HepG2 (cell line): Measurements from ENCODE around the gene RHCE. TPM values are rescaled to one million over a fixed set of nuclear protein-coding genes. Genes with fewer than 3 reads are reported as not detected.

ENCODE experiments used
- ARID5B ChIP-seq: IDR thresholded peaks from 2 replicates; pipeline ENCODE4 v1.4.0; 2020; ENCODE audit warnings: mild to moderate bottlenecking, missing genetic modification reagents
- DPF2 ChIP-seq: sonication (generic); formaldehyde crosslinking; IDR thresholded peaks from 2 replicates; pipeline ENCODE4 v1.4.0; 2020; ENCODE audit warnings: mild to moderate bottlenecking, low read depth, missing genetic modification reagents, borderline replicate concordance
- EP300 ChIP-seq, 3 experiments: sonication (generic) in 1 of 3; formaldehyde crosslinking in 1 of 3; IDR thresholded peaks; 2 replicates each; pipeline versions ENCODE4 v1.5.1 to v1.6.1; 2011 to 2020; ENCODE audit warnings: low read depth in 2 of 3, low read length in 2 of 3, borderline replicate concordance in 1 of 3, improper control_type of control experiment in 1 of 3, mild to moderate bottlenecking in 1 of 3, missing genetic modification reagents in 1 of 3, moderate library complexity in 1 of 3
- HHEX ChIP-seq: IDR thresholded peaks from 2 replicates; pipeline ENCODE4 v1.6.1; 2016; ENCODE audit warnings: control low read depth
- KLF12 ChIP-seq: sonication (generic); formaldehyde crosslinking; IDR thresholded peaks from 2 replicates; pipeline ENCODE4 v1.4.0; 2020; ENCODE audit warnings: missing genetic modification reagents, borderline replicate concordance
- KLF16 ChIP-seq, 2 experiments: sonication (generic) in 1 of 2; formaldehyde crosslinking in 1 of 2; IDR thresholded peaks; 2 replicates each; pipeline versions ENCODE4 v1.6.1 to v1.8.0; 2016 to 2023; ENCODE audit warnings: missing genetic modification reagents in 2 of 2, missing compliant biosample characterization in 1 of 2
- MED1 ChIP-seq: sonication (generic); formaldehyde crosslinking; IDR thresholded peaks from 2 replicates; pipeline ENCODE4 v1.4.0; 2020; ENCODE audit warnings: missing genetic modification reagents
- MIER3 ChIP-seq: IDR thresholded peaks from 2 replicates; pipeline ENCODE4 v1.6.1; 2016; ENCODE audit warnings: missing compliant biosample characterization, borderline replicate concordance
- MXI1 ChIP-seq: IDR thresholded peaks from 3 replicates; pipeline ENCODE4 v1.6.1; 2012; ENCODE audit warnings: low read depth, low read length, inconsistent platforms, borderline replicate concordance
- NCOR1 ChIP-seq: fragments of 200-600 bp; sonication (generic); IDR thresholded peaks from 2 replicates; pipeline ENCODE4 v1.7.0; 2017; ENCODE audit warnings: antibody characterized with exemption, low read length, borderline replicate concordance
- SMYD3 ChIP-seq: sonication (generic); formaldehyde crosslinking; IDR thresholded peaks from 2 replicates; pipeline ENCODE4 v1.8.1; 2023; ENCODE audit warnings: mild to moderate bottlenecking, missing genetic modification reagents
- ZBTB1 ChIP-seq: sonication (generic); formaldehyde crosslinking; IDR thresholded peaks from 2 replicates; pipeline ENCODE4 v1.4.0; 2020; ENCODE audit warnings: missing genetic modification reagents, borderline replicate concordance
- ZBTB2 ChIP-seq: sonication (generic); formaldehyde crosslinking; IDR thresholded peaks from 2 replicates; pipeline ENCODE4 v1.8.0; 2022; ENCODE audit warnings: low read depth, missing genetic modification reagents
- ZNF205 ChIP-seq: IDR thresholded peaks from 2 replicates; pipeline ENCODE4 v1.6.1; 2018; ENCODE audit warnings: missing biosample characterization, missing genetic modification reagents
- ZNF564 ChIP-seq: sonication (generic); formaldehyde crosslinking; IDR thresholded peaks from 2 replicates; pipeline ENCODE4 v1.8.1; 2023; ENCODE audit warnings: mild to moderate bottlenecking, missing genetic modification reagents
- polyA plus RNA-seq, 8 experiments: library from polyadenylated mRNA; depleted of rRNA in 3 of 8; stranded (reverse) in 7 of 8; unstranded in 1 of 8; fragments of >200 nt; fragmentation: Illumina TruSeq in 4 of 8; extraction: Trizol in 4 of 8; gene quantifications; 2 replicates each; pipeline versions ENCODE4 v1.2.1 to v1.2.3, GENCODE V29; 2011 to 2016; ENCODE audit warnings: low read depth in 4 of 8, missing spikeins in 1 of 8, mixed read lengths in 1 of 8; ENCODE audit not compliant: insufficient read depth in 1 of 8
- total RNA-seq, 5 experiments: library from RNA; depleted of rRNA; stranded (reverse); fragments of >200 nt; fragmentation: Illumina TruSeq; extraction: Trizol; gene quantifications; 2 replicates each; pipeline ENCODE4 v1.2.3, GENCODE V29; 2016; ENCODE audit warnings: low read depth in 1 of 5
- TF ChIP-seq, protein P1 (sequence below): sonication (generic); formaldehyde crosslinking; conservative IDR thresholded peaks from 2 replicates; pipeline ENCODE4 v1.4.0; 2020; ENCODE audit warnings: missing genetic modification reagents
- TF ChIP-seq, protein P2 (sequence below): sonication (generic); formaldehyde crosslinking; IDR thresholded peaks from 2 replicates; pipeline ENCODE4 v1.5.0; 2020; ENCODE audit warnings: mild to moderate bottlenecking, low read depth, missing genetic modification reagents, borderline replicate concordance
- TF ChIP-seq, protein P3 (sequence below): sonication (generic); formaldehyde crosslinking; conservative IDR thresholded peaks from 2 replicates; pipeline ENCODE4 v1.8.0; 2022; ENCODE audit warnings: missing genetic modification reagents

RHCE gene
- total and polyA plus RNA-seq, 2 of the 13 experiments (the other 11 are each of a cell fraction or from before 2014, with no cell fraction given), result 0.30 TPM; not detected in 1

- TF ChIP-seq, protein P1, sequence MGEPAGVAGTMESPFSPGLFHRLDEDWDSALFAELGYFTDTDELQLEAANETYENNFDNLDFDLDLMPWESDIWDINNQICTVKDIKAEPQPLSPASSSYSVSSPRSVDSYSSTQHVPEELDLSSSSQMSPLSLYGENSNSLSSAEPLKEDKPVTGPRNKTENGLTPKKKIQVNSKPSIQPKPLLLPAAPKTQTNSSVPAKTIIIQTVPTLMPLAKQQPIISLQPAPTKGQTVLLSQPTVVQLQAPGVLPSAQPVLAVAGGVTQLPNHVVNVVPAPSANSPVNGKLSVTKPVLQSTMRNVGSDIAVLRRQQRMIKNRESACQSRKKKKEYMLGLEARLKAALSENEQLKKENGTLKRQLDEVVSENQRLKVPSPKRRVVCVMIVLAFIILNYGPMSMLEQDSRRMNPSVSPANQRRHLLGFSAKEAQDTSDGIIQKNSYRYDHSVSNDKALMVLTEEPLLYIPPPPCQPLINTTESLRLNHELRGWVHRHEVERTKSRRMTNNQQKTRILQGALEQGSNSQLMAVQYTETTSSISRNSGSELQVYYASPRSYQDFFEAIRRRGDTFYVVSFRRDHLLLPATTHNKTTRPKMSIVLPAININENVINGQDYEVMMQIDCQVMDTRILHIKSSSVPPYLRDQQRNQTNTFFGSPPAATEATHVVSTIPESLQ (CRISPR knock-in tag), result 0 out of 2 replicates have a peak, but pooled peaks have one; percentile 62
- TF ChIP-seq ARID5B (CRISPR knock-in tag) (peak; percentile 58; the same call in 1 of the 2 replicates), SMYD3 (CRISPR knock-in tag) (no peak), HHEX (CRISPR knock-in tag) (peak; percentile 7; the same call in 1 of the 2 replicates), KLF16 (CRISPR knock-in tag; IDR thresholded peaks at IDR 0.05) (0 out of 4 replicates have a peak, but pooled peaks of 1 of the 2 experiments have one; percentile 21), EP300 (IDR thresholded peaks at IDR 0.05; ENCODE audit: low read depth in 2 of 2, low read length in 2 of 2) (peak in 1 of 2 experiments; percentile 61; a peak in 2 of 4 replicates), EP300 (CRISPR knock-in tag; IDR thresholded peaks at IDR 0.05; ENCODE audit: borderline replicate concordance) (no peak), DPF2 (CRISPR knock-in tag) (peak; percentile 57; the same call in 1 of the 2 replicates), MXI1 (peak; percentile 93; the same call in 1 of the 3 replicates), ZBTB2 (CRISPR knock-in tag) (no peak), MED1 (CRISPR knock-in tag) (peak; percentile 42; the same call in 1 of the 2 replicates), ZBTB1 (CRISPR knock-in tag) (no peak), MIER3 (CRISPR knock-in tag) (0 out of 2 replicates have a peak, but pooled peaks have one; percentile 53), ZNF564 (CRISPR knock-in tag) (no peak), ZNF205 (CRISPR knock-in tag) (0 out of 2 replicates have a peak, but pooled peaks have one; percentile 23), KLF12 (CRISPR knock-in tag) (0 out of 2 replicates have a peak, but pooled peaks have one; percentile 26), NCOR1 (peak; percentile 18; the same call in 1 of the 2 replicates)
- TF ChIP-seq, protein P2, sequence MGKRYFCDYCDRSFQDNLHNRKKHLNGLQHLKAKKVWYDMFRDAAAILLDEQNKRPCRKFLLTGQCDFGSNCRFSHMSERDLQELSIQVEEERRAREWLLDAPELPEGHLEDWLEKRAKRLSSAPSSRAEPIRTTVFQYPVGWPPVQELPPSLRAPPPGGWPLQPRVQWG (CRISPR knock-in tag), result no peak
- TF ChIP-seq, protein P3, sequence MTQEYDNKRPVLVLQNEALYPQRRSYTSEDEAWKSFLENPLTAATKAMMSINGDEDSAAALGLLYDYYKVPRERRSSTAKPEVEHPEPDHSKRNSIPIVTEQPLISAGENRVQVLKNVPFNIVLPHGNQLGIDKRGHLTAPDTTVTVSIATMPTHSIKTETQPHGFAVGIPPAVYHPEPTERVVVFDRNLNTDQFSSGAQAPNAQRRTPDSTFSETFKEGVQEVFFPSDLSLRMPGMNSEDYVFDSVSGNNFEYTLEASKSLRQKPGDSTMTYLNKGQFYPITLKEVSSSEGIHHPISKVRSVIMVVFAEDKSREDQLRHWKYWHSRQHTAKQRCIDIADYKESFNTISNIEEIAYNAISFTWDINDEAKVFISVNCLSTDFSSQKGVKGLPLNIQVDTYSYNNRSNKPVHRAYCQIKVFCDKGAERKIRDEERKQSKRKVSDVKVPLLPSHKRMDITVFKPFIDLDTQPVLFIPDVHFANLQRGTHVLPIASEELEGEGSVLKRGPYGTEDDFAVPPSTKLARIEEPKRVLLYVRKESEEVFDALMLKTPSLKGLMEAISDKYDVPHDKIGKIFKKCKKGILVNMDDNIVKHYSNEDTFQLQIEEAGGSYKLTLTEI, result no peak
Observed at GRCh38 chr1:25458541-25459298, 38.1 kb upstream of the RHCE start (continued).
